ENCODE measurements around the gene ITCH. TPM values are rescaled to one million over a fixed set of nuclear protein-coding genes. Genes with fewer than 3 reads are reported as not detected.

ITCH gene
- total RNA-seq, 1 experiment from 2014 or later = 138 TPM

GRCh38 chr20:34539756-34540155 is 176.7 kb downstream of the ITCH start:
- CTCF ChIA-PET = interaction anchor here (0.5 to 1.6 kb wide), 3 partner anchors 54 to 230 kb away, joined by 3 to 17 read pairs (median 4); no protein-coding TSS in a partner anchor
- Mint-ChIP-seq H3K4me3 (ENCODE audit: unreplicated experiment) (no peak overlapping the region), H3K4me1 (ENCODE audit: low read depth, unreplicated experiment) (no peaks in the 10 kb centered on the region), H3K9me3 (ENCODE audit: unreplicated experiment) (no peaks in the 10 kb centered on the region), H3K27ac (ENCODE audit: unreplicated experiment) (no peak overlapping the region), H3K27me3 (ENCODE audit: insufficient read depth, unreplicated experiment) (no peaks in the 10 kb centered on the region), H3K36me3 (ENCODE audit: insufficient read depth, unreplicated experiment) (peaks cover 80% of the 10 kb centered on the region)
- no peak overlapping the region for H3K4me3 ChIP-seq (ENCODE audit: low read depth, low read length)
- intact Hi-C loops (cut with micrococcal nuclease; ENCODE audit: unreplicated experiment) = no loop called here
- BruUV-seq (replicated peaks) = no TSS peak
- H3K9me3 ChIP-seq = no peaks in the 10 kb centered on the region
- peaks cover 10% of the 10 kb centered on the region for H3K36me3 ChIP-seq (ENCODE audit: control insufficient read depth, insufficient read depth, low read length)
- no peaks in the 10 kb centered on the region for H3K4me1 ChIP-seq
- TF ChIP-seq CTCF (IDR thresholded peaks at IDR 0.05; ENCODE audit: insufficient read depth in 1 of 2, low read depth in 1 of 2, low read length in 1 of 2, severe bottlenecking in 1 of 2, unreplicated experiment in 1 of 2) = no peak
- no peaks in the 10 kb centered on the region for H3K27me3 ChIP-seq (replicated peaks; ENCODE audit: control insufficient read depth, insufficient read depth, low read length)
- DNase-seq = no peak
- POLR2A ChIA-PET = interaction anchor here (0.9 kb wide), 1 partner anchor 24 kb away, joined by 3 read pairs; no protein-coding TSS in a partner anchor

GRCh38 chr20:34540596-34541263 is 177.7 kb downstream of the ITCH start:
- no peak for DNase-seq
- ChIA-PET CTCF (interaction anchor here (0.6 to 0.7 kb wide), 2 partner anchors 93 to 229 kb away, joined by 3 to 4 read pairs; no protein-coding TSS in a partner anchor), POLR2A (interaction anchor here (0.9 kb wide), 1 partner anchor 25 kb away, joined by 3 read pairs; no protein-coding TSS in a partner anchor)
- no peak for TF ChIP-seq CTCF (IDR thresholded peaks at IDR 0.05; ENCODE audit: insufficient read depth in 1 of 2, low read depth in 1 of 2, low read length in 1 of 2, severe bottlenecking in 1 of 2, unreplicated experiment in 1 of 2)
- Histone ChIP-seq H3K36me3 (ENCODE audit: control insufficient read depth, insufficient read depth, low read length) (peaks cover 9% of the 10 kb centered on the region), H3K9me3 (no peaks in the 10 kb centered on the region), H3K27me3 (replicated peaks; ENCODE audit: control insufficient read depth, insufficient read depth, low read length) (no peaks in the 10 kb centered on the region), H3K4me1 (no peaks in the 10 kb centered on the region), H3K4me3 (ENCODE audit: low read depth, low read length) (no peak overlapping the region)
- no TSS peak for BruUV-seq (replicated peaks)
- intact Hi-C loops (cut with micrococcal nuclease; ENCODE audit: unreplicated experiment) = no loop called here
- H3K9me3 Mint-ChIP-seq (ENCODE audit: unreplicated experiment) = no peaks in the 10 kb centered on the region
- peaks cover 75% of the 10 kb centered on the region for H3K36me3 Mint-ChIP-seq (ENCODE audit: insufficient read depth, unreplicated experiment)
- no peaks in the 10 kb centered on the region for H3K4me1 Mint-ChIP-seq (ENCODE audit: low read depth, unreplicated experiment)
- H3K27ac Mint-ChIP-seq (ENCODE audit: unreplicated experiment) = no peak overlapping the region
- no peak overlapping the region for H3K4me3 Mint-ChIP-seq (ENCODE audit: unreplicated experiment)
- no peaks in the 10 kb centered on the region for H3K27me3 Mint-ChIP-seq (ENCODE audit: insufficient read depth, unreplicated experiment)

- CTCF ChIA-PET = interaction anchor here (0.6 to 1.6 kb wide), 2 partner anchors 93 to 351 kb away, joined by 3 read pairs; no protein-coding TSS in a partner anchor
- DNase-seq = no peak
- peaks cover 69% of the 10 kb centered on the region for H3K36me3 Mint-ChIP-seq (ENCODE audit: insufficient read depth, unreplicated experiment)
- POLR2A ChIA-PET = no interaction called here
- H3K9me3 Mint-ChIP-seq (ENCODE audit: unreplicated experiment) = no peaks in the 10 kb centered on the region
- H3K27me3 Mint-ChIP-seq (ENCODE audit: insufficient read depth, unreplicated experiment) = no peaks in the 10 kb centered on the region
- H3K27ac Mint-ChIP-seq (ENCODE audit: unreplicated experiment) = no peak overlapping the region
- Histone ChIP-seq H3K4me3 (ENCODE audit: low read depth, low read length) (no peak overlapping the region), H3K9me3 (no peaks in the 10 kb centered on the region), H3K27me3 (replicated peaks; ENCODE audit: control insufficient read depth, insufficient read depth, low read length) (no peaks in the 10 kb centered on the region), H3K4me1 (no peaks in the 10 kb centered on the region), H3K36me3 (ENCODE audit: control insufficient read depth, insufficient read depth, low read length) (peaks cover 9% of the 10 kb centered on the region)
- no TSS peak for BruUV-seq (replicated peaks)
- H3K4me1 Mint-ChIP-seq (ENCODE audit: low read depth, unreplicated experiment) = peaks cover under 1% of the 10 kb centered on the region
- no peak overlapping the region for H3K4me3 Mint-ChIP-seq (ENCODE audit: unreplicated experiment)
- TF ChIP-seq CTCF (IDR thresholded peaks at IDR 0.05; ENCODE audit: insufficient read depth in 1 of 2, low read depth in 1 of 2, low read length in 1 of 2, severe bottlenecking in 1 of 2, unreplicated experiment in 1 of 2) = no peak
- intact Hi-C loops (cut with micrococcal nuclease; ENCODE audit: unreplicated experiment) = no loop called here
Measured at GRCh38 chr20:34541264-34541901, 178.3 kb downstream of the ITCH start.
